OCI-LY7 (cell line): Measurements from ENCODE around the gene RXRA. TPM values are rescaled to one million over a fixed set of nuclear protein-coding genes. Genes with fewer than 3 reads are reported as not detected.

Source experiments
- BruUV-seq: library from RNA; stranded (reverse); fragments of 400-500 nt; replicated peaks from 2 replicates; lab custom pipeline; 2021; lab: Mats Ljungman, UMichigan
- CTCF ChIA-PET: fragments of 300-600 bp; sonication (Branson Sonifier 250); formaldehyde crosslinking; loops from one replicate; lab custom pipeline; 2022; ENCODE audit warnings: antibody characterized with exemption; ENCODE audit not compliant: unreplicated experiment; lab: Charles Lee
- POLR2A ChIA-PET: fragments of 300-600 bp; sonication (Branson Sonifier 250); formaldehyde crosslinking; loops from one replicate; lab custom pipeline; 2022; ENCODE audit warnings: antibody characterized with exemption; lab: Charles Lee
- DNase-seq: peaks from one replicate; pipeline ENCODE4 v3.0.0-alpha.2; 2015; ENCODE audit warnings: low spot score
- H2AFZ ChIP-seq: fragments of 200-600 bp; sonication (generic), shearing (Covaris generic); 2 replicates; pipeline ENCODE4 v1.6.1; 2014; ENCODE audit warnings: mild to moderate bottlenecking, antibody characterized with exemption, low read length, moderate library complexity
- H3K27ac ChIP-seq: fragments of 200-600 bp; sonication (generic); 2 replicates; pipeline ENCODE4 v1.5.1; 2014; ENCODE audit warnings: mixed run types, low read depth, mild to moderate bottlenecking, moderate library complexity, low read length, inconsistent platforms; ENCODE audit not compliant: poor library complexity, severe bottlenecking
- H3K36me3 ChIP-seq: fragments of 200-600 bp; sonication (generic); 2 replicates; pipeline ENCODE4 v1.6.1; 2014; ENCODE audit warnings: mild to moderate bottlenecking, antibody characterized with exemption, low read length, moderate library complexity, mixed read lengths; ENCODE audit not compliant: insufficient read depth
- H3K4me1 ChIP-seq: fragments of 200-600 bp; sonication (generic); 2 replicates; pipeline ENCODE4 v1.5.1; 2014; ENCODE audit warnings: mild to moderate bottlenecking, low read length; ENCODE audit not compliant: insufficient read depth, poor library complexity, severe bottlenecking
- H3K4me2 ChIP-seq: fragments of 200-600 bp; sonication (generic); 2 replicates; pipeline ENCODE4 v1.6.1; 2014; ENCODE audit warnings: mild to moderate bottlenecking, low read length
- H3K4me3 ChIP-seq: fragments of 200-600 bp; sonication (generic); 2 replicates; pipeline ENCODE4 v1.5.1; 2014; ENCODE audit warnings: mild to moderate bottlenecking, low read depth, low read length; ENCODE audit not compliant: poor library complexity, severe bottlenecking
- H3K79me2 ChIP-seq: fragments of 200-600 bp; sonication (generic); 2 replicates; pipeline ENCODE4 v1.6.1; 2016; ENCODE audit warnings: low read depth, mild to moderate bottlenecking, low read length, moderate library complexity, mixed read lengths; ENCODE audit not compliant: insufficient read depth
- H3K9me2 ChIP-seq: fragments of 200-600 bp; sonication (generic); 2 replicates; pipeline ENCODE4 v1.6.1; 2016; ENCODE audit warnings: mild to moderate bottlenecking, low read length, mixed read lengths; ENCODE audit not compliant: insufficient read depth
- H3K9me3 ChIP-seq: fragments of 200-600 bp; sonication (generic); 2 replicates; pipeline ENCODE4 v1.6.1; 2014; ENCODE audit warnings: mild to moderate bottlenecking, mixed run types, low read length, mixed read lengths
- H4K20me1 ChIP-seq: fragments of 200-600 bp; sonication (generic); 2 replicates; pipeline ENCODE4 v1.6.1; 2014; ENCODE audit warnings: mild to moderate bottlenecking, antibody characterized with exemption, low read length, moderate library complexity, mixed read lengths; ENCODE audit not compliant: insufficient read depth
- EZH2phosphoT487 ChIP-seq: fragments of 200-600 bp; sonication (generic); IDR thresholded peaks from 2 replicates; pipeline ENCODE4 v1.6.1; 2018; ENCODE audit warnings: low read depth, borderline replicate concordance, mild to moderate bottlenecking, mixed run types, antibody characterized with exemption, low read length, moderate library complexity, mixed read lengths
- intact Hi-C: fragments of 100-400 bp; cut with micrococcal nuclease; formaldehyde crosslinking; loops from one replicate; pipeline ENCODE4 v1.10.0; 2022; ENCODE audit not compliant: unreplicated experiment
- total RNA-seq, 2 experiments: library from RNA; depleted of rRNA in 1 of 2; stranded (reverse); fragments of >200 nt in 1 of 2; shearing (Covaris generic) in 1 of 2; gene quantifications; 2 replicates each; pipeline ENCODE4 v1.2.3, GENCODE V29; 2014 to 2022
- TF ChIP-seq, protein P1 (sequence below): fragments of 200-600 bp; sonication (generic); conservative IDR thresholded peaks from 2 replicates; pipeline ENCODE4 v1.5.1; 2014; ENCODE audit warnings: mild to moderate bottlenecking, antibody characterized with exemption, low read length, moderate library complexity, mixed read lengths

The RXRA gene
- total RNA-seq, 2 experiments from 2014 or later, result 0.25 to 0.40 TPM

DNA sequence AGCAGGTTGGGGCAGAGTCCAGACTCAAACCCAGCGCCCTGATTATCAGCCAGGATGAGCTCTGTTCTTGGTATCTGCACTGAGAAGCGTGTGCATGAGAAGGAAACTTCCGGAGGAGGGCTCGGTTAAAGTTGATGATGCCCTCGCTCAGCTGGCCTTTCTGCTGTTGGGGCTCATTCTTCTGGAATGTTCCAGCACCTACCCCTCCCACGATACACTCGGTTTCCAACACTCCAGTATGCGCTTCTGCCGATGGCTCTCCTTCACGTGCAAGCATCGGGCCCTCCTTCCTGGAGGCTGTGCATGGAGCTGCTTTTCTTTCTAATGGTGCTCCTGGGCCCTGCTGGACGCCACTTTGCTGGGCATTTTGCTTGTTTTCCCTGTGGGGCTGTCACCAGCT is 134.0 kb downstream of the RXRA start:
- ChIA-PET CTCF (no interaction called here), POLR2A (no interaction called here)
- TF ChIP-seq, protein P1, sequence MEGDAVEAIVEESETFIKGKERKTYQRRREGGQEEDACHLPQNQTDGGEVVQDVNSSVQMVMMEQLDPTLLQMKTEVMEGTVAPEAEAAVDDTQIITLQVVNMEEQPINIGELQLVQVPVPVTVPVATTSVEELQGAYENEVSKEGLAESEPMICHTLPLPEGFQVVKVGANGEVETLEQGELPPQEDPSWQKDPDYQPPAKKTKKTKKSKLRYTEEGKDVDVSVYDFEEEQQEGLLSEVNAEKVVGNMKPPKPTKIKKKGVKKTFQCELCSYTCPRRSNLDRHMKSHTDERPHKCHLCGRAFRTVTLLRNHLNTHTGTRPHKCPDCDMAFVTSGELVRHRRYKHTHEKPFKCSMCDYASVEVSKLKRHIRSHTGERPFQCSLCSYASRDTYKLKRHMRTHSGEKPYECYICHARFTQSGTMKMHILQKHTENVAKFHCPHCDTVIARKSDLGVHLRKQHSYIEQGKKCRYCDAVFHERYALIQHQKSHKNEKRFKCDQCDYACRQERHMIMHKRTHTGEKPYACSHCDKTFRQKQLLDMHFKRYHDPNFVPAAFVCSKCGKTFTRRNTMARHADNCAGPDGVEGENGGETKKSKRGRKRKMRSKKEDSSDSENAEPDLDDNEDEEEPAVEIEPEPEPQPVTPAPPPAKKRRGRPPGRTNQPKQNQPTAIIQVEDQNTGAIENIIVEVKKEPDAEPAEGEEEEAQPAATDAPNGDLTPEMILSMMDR, result no peak
- TF ChIP-seq EZH2phosphoT487, result no peak
- no peaks in the 10 kb centered on the region for H3K9me3 ChIP-seq
- no peak overlapping the region for H3K4me3 ChIP-seq
- no TSS peak for BruUV-seq
- no peaks in the 10 kb centered on the region for H3K36me3 ChIP-seq
- H3K4me2 ChIP-seq, result no peak overlapping the region
- no peaks in the 10 kb centered on the region for H3K4me1 ChIP-seq
- no peak for DNase-seq
- no peaks in the 10 kb centered on the region for H4K20me1 ChIP-seq
- H3K79me2 ChIP-seq, result no peaks in the 10 kb centered on the region
- intact Hi-C loops, result no loop called here
- H2AFZ ChIP-seq, result no peak overlapping the region
- H3K9me2 ChIP-seq, result no peaks in the 10 kb centered on the region
- no peak overlapping the region for H3K27ac ChIP-seq

DNA sequence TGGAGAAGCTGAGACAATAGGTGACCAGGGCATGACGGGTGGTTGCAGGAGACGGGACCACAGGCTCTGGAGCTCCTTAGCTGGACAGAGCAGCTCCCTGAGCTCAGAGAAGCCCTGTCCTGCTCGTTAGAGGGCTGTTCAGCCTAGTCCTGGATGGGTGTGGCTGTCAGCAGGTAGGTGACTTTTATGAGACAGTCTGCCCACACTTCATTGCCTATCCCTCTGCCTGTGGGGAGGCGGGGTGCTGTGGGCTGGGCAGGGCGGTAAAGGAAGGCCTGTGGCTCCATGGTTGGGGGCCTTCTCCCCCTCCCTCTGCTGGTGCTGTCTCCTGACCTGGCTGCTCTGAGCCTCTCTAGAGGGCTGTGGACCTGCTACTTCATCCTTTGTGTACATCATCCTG is 134.6 kb downstream of the RXRA start:
- H3K36me3 ChIP-seq, result no peaks in the 10 kb centered on the region
- BruUV-seq, result no TSS peak
- POLR2A ChIA-PET, result no interaction called here
- H3K79me2 ChIP-seq, result no peaks in the 10 kb centered on the region
- H3K4me3 ChIP-seq, result no peak overlapping the region
- TF ChIP-seq, protein P1, result no peak
- TF ChIP-seq EZH2phosphoT487, result no peak
- H3K27ac ChIP-seq, result no peak overlapping the region
- CTCF ChIA-PET, result no interaction called here
- no peak for DNase-seq
- intact Hi-C loops, result no loop called here
- no peaks in the 10 kb centered on the region for H3K9me2 ChIP-seq
- H2AFZ ChIP-seq, result no peak overlapping the region
- no peak overlapping the region for H3K4me2 ChIP-seq
- no peaks in the 10 kb centered on the region for H3K9me3 ChIP-seq
- H3K4me1 ChIP-seq, result no peaks in the 10 kb centered on the region
- no peaks in the 10 kb centered on the region for H4K20me1 ChIP-seq

DNA sequence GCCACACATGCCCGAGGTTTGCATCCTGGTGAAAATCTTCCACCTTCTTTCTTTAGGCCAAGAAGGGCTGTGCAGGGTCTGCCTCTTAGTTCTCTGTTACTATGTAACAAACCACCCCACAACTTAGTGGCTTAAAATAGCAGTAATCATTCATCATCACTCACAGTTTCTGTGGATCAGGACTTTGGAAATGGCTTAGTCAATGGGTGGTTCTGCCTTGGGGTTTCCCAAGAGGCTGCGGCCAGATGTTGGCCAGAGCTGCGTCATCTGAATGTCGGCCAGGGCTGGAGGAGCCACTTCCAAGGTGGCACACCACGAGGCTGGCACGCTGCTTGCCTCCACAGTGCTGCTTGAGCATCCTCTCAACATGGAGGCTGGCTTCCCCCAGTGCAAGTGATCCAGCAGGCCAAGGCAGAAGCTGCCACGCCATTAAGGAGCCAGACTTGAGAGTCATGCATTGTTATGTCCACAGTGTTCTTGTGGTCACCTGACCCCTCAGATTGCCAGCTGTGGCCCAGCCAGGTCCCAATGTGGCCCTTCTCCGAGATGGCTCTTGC is 135.2 kb downstream of the RXRA start:
- intact Hi-C loops, result no loop called here
- Histone ChIP-seq H4K20me1 (no peaks in the 10 kb centered on the region), H3K27ac (no peak overlapping the region), H3K79me2 (no peaks in the 10 kb centered on the region), H2AFZ (no peak overlapping the region), H3K4me1 (no peaks in the 10 kb centered on the region), H3K9me3 (no peaks in the 10 kb centered on the region), H3K9me2 (no peaks in the 10 kb centered on the region), H3K4me3 (no peak overlapping the region), H3K4me2 (no peak overlapping the region), H3K36me3 (no peaks in the 10 kb centered on the region)
- no peak for TF ChIP-seq EZH2phosphoT487
- TF ChIP-seq, protein P1, result no peak
- ChIA-PET POLR2A (no interaction called here), CTCF (no interaction called here)
- BruUV-seq, result no TSS peak
- no peak for DNase-seq
